Neural cell (in vitro differentiated cells): ENCODE results near the gene PARM1. TPM values are rescaled to one million over a fixed set of nuclear protein-coding genes. Genes with fewer than 3 reads are reported as not detected.
"Not testable (repeated sequence)": the region's sequence is repeated elsewhere in the genome, so short reads cannot be mapped to it uniquely, and the experiment has no call there.

Experiments
- H2AFZ ChIP-seq: fragments of 200-600, 300-800 bp; sonication (generic), shearing (Covaris generic); 2 replicates; pipeline ENCODE4 v1.6.0; 2014; ENCODE audit warnings: low read depth, mild to moderate bottlenecking, antibody characterized with exemption, low read length, moderate library complexity
- H3F3A ChIP-seq: fragments of 200-600 bp; shearing (Covaris generic); 2 replicates; pipeline ENCODE4 v1.6.1; 2016; ENCODE audit warnings: mild to moderate bottlenecking, moderate library complexity, mixed read lengths, antibody characterized with exemption, low read length; ENCODE audit not compliant: insufficient read depth, poor library complexity, severe bottlenecking
- H3K27ac ChIP-seq: fragments of 200-600, 300-800 bp; sonication (generic), shearing (Covaris generic); 2 replicates; pipeline ENCODE4 v1.5.1; 2014; ENCODE audit warnings: mild to moderate bottlenecking, low read length, moderate library complexity
- H3K27me3 ChIP-seq: fragments of 300-800, 200-600 bp; sonication (generic), shearing (Covaris generic); 2 replicates; pipeline ENCODE4 v1.6.0; 2014; ENCODE audit warnings: mild to moderate bottlenecking, low read depth, low read length, moderate library complexity; ENCODE audit not compliant: insufficient read depth
- H3K36me3 ChIP-seq: fragments of 300-800, 200-600 bp; sonication (generic), shearing (Covaris generic); 2 replicates; pipeline ENCODE4 v1.5.1; 2014; ENCODE audit warnings: mild to moderate bottlenecking, antibody characterized with exemption, low read length, moderate library complexity; ENCODE audit not compliant: insufficient read depth
- H3K4me2 ChIP-seq: fragments of 300-800, 200-600 bp; sonication (generic), shearing (Covaris generic); 2 replicates; pipeline ENCODE4 v1.6.0; 2014; ENCODE audit warnings: mild to moderate bottlenecking, low read length
- H3K4me3 ChIP-seq: fragments of 300-800, 200-600 bp; sonication (generic), shearing (Covaris generic); 2 replicates; pipeline ENCODE4 v1.5.1; 2014; ENCODE audit warnings: mild to moderate bottlenecking, low read length, moderate library complexity
- H3K79me2 ChIP-seq: fragments of 200-600 bp; shearing (Covaris generic); replicated peaks from 2 replicates; pipeline ENCODE4 v1.6.0; 2014; ENCODE audit warnings: mild to moderate bottlenecking, low read length, moderate library complexity; ENCODE audit not compliant: insufficient read depth
- H3K9ac ChIP-seq: fragments of 300-800, 200-600 bp; sonication (generic), shearing (Covaris generic); 2 replicates; pipeline ENCODE4 v1.6.1; 2016; ENCODE audit warnings: mild to moderate bottlenecking, low read length, mixed read lengths
- H3K9me2 ChIP-seq: fragments of 200-600 bp; shearing (Covaris generic); 2 replicates; pipeline ENCODE4 v1.6.1; 2016; ENCODE audit warnings: mild to moderate bottlenecking, low read length, mixed read lengths; ENCODE audit not compliant: insufficient read depth
- H3K9me3 ChIP-seq: fragments of 200-600, 300-800 bp; sonication (generic), shearing (Covaris generic); 2 replicates; pipeline ENCODE4 v1.6.1; 2016; ENCODE audit warnings: mild to moderate bottlenecking, mixed run types, low read length, moderate library complexity, mixed read lengths
- H4K20me1 ChIP-seq: fragments of 200-600 bp; shearing (Covaris generic); 2 replicates; pipeline ENCODE4 v1.6.1; 2016; ENCODE audit warnings: mild to moderate bottlenecking, mixed run types; ENCODE audit not compliant: insufficient read depth
- EP300 ChIP-seq: fragments of 450-650 bp; conservative IDR thresholded peaks from 2 replicates; pipeline ENCODE4 v1.6.1; 2014; ENCODE audit warnings: antibody characterized with exemption, mild to moderate bottlenecking, moderate library complexity; ENCODE audit not compliant: poor library complexity, severe bottlenecking
- EZH2 ChIP-seq: fragments of 200-600, 300-800 bp; shearing (Covaris generic), sonication (generic); IDR thresholded peaks from 2 replicates; pipeline ENCODE4 v1.6.1; 2014; ENCODE audit warnings: antibody characterized with exemption, low read length, borderline replicate concordance, mild to moderate bottlenecking; ENCODE audit not compliant: insufficient read depth, poor library complexity, severe bottlenecking
- MXI1 ChIP-seq: fragments of 450-650 bp; conservative IDR thresholded peaks from 2 replicates; pipeline ENCODE4 v1.6.1; 2014; ENCODE audit warnings: antibody characterized with exemption, mild to moderate bottlenecking; ENCODE audit not compliant: poor library complexity, severe bottlenecking
- POLR2AphosphoS5 ChIP-seq: IDR thresholded peaks from 2 replicates; pipeline ENCODE4 v1.6.1; 2012
- RAD21 ChIP-seq: fragments of 450-650 bp; conservative IDR thresholded peaks from 2 replicates; pipeline ENCODE4 v1.6.1; 2014; ENCODE audit warnings: antibody characterized with exemption, mild to moderate bottlenecking, moderate library complexity
- SMC3 ChIP-seq: fragments of 450-650 bp; conservative IDR thresholded peaks from 2 replicates; pipeline ENCODE4 v1.6.1; 2014; ENCODE audit warnings: antibody characterized with exemption, mild to moderate bottlenecking, moderate library complexity; ENCODE audit not compliant: poor library complexity
- TAF1 ChIP-seq: IDR thresholded peaks from 2 replicates; pipeline ENCODE4 v1.6.1; 2012; ENCODE audit warnings: low read depth
- polyA plus RNA-seq: library from polyadenylated mRNA; depleted of rRNA; stranded (reverse); fragments of >200 nt; gene quantifications from 2 replicates; pipeline ENCODE4 v1.2.3, GENCODE V29; 2014
- TF ChIP-seq, protein P1 (sequence below): IDR thresholded peaks from 2 replicates; pipeline ENCODE4 v1.6.1; 2012; ENCODE audit warnings: borderline replicate concordance
- TF ChIP-seq, protein P2 (sequence below): fragments of 450-650 bp; IDR thresholded peaks from 2 replicates; pipeline ENCODE4 v1.5.1; 2014; ENCODE audit warnings: antibody characterized with exemption, mild to moderate bottlenecking, moderate library complexity; ENCODE audit not compliant: poor library complexity, severe bottlenecking

Gene PARM1
- polyA plus RNA-seq, 1 donor from 2014 or later = 1.3 TPM

DNA sequence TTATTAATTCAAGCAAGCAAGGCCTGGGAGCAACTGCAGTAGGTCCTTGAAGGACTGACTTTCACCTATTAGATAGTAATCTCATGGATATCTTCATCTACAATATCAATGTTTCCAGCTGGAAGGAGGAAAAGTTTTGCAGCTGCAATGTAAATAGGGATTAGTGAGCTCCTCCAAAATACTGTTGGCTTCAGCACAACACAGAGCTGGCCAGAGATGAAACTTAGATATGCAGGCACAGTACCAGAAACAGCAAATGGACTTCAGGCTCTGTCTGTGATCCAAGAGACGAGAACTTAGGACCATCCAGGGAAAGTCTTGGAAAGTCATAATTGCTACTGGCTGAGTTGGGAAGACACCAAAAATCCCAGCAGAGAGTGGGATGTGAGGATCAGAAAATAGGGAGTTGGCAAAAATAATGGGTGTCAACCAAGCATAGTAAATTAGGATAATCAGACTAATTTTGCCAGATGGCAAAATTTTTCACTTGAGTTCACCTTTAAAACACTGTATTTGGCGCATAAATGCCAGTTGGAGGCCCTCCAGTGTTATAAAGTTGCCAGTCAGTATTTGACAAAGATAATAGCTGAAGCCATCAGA, 57.5 kb downstream of the PARM1 start:
- Histone ChIP-seq H2AFZ (no peak overlapping the region), H4K20me1 (no peaks in the 10 kb centered on the region), H3K27ac (no peak overlapping the region), H3K27me3 (no peaks in the 10 kb centered on the region), H3K9ac (no peak overlapping the region), H3K9me3 (no peaks in the 10 kb centered on the region), H3K79me2 (no peaks in the 10 kb centered on the region), H3K36me3 (no peaks in the 10 kb centered on the region), H3K4me2 (no peak overlapping the region), H3F3A (no peaks in the 10 kb centered on the region), H3K9me2 (no peaks in the 10 kb centered on the region), H3K4me3 (no peak overlapping the region)
- no peak for TF ChIP-seq MXI1
- TF ChIP-seq, protein P1, sequence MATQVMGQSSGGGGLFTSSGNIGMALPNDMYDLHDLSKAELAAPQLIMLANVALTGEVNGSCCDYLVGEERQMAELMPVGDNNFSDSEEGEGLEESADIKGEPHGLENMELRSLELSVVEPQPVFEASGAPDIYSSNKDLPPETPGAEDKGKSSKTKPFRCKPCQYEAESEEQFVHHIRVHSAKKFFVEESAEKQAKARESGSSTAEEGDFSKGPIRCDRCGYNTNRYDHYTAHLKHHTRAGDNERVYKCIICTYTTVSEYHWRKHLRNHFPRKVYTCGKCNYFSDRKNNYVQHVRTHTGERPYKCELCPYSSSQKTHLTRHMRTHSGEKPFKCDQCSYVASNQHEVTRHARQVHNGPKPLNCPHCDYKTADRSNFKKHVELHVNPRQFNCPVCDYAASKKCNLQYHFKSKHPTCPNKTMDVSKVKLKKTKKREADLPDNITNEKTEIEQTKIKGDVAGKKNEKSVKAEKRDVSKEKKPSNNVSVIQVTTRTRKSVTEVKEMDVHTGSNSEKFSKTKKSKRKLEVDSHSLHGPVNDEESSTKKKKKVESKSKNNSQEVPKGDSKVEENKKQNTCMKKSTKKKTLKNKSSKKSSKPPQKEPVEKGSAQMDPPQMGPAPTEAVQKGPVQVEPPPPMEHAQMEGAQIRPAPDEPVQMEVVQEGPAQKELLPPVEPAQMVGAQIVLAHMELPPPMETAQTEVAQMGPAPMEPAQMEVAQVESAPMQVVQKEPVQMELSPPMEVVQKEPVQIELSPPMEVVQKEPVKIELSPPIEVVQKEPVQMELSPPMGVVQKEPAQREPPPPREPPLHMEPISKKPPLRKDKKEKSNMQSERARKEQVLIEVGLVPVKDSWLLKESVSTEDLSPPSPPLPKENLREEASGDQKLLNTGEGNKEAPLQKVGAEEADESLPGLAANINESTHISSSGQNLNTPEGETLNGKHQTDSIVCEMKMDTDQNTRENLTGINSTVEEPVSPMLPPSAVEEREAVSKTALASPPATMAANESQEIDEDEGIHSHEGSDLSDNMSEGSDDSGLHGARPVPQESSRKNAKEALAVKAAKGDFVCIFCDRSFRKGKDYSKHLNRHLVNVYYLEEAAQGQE = no peak
- no peak for TF ChIP-seq RAD21

DNA sequence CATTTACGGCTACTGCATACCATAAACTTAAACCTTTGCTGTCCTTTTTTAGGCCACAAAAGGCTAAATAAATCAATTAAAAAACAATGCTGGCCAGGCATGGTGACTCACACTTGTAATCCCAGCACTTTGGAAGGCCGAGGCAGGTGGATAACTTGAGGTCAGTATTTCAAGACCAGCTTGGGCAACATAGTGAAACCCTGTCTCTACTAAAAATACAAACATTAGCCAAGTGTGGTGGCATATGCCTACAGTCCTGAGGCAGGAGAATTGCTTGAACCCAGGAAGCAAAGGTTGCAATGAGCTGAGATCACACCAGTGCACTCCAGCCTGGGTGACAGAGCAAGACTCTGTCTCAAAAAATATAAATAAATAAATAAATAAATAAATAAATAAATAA, 61.5 kb downstream of the PARM1 start:
- not testable (repeated sequence) for H2AFZ ChIP-seq, H3K9ac ChIP-seq, H3K9me3 ChIP-seq, H3K27ac ChIP-seq, H4K20me1 ChIP-seq, H3K4me2 ChIP-seq, H3K4me3 ChIP-seq, H3K79me2 ChIP-seq, H3F3A ChIP-seq, H3K27me3 ChIP-seq, H3K36me3 ChIP-seq, H3K9me2 ChIP-seq

DNA sequence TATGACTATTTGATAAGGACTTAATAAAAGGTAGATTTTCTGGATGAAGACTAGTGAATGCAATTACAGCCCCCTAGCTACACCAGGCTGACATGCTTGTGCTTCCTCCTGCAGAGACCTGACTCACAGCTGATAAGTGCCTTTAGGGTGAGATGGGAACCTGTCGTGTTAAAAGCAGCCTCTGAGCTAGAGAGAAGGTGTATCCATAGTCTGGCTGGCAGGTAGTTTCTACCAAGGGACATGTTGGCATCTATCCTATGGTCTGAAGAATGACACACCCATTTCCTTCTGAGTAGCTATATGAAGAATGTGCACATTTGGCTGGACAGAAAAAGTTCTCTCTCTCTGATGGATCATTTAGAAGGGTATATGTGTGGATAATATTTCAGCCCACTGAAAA, 64.1 kb downstream of the PARM1 start:
- no peaks in the 10 kb centered on the region for H3K9me2 ChIP-seq
- peak overlapping the region; percentile 42 for H3K4me3 ChIP-seq
- no peaks in the 10 kb centered on the region for H3K79me2 ChIP-seq
- H3F3A ChIP-seq = no peaks in the 10 kb centered on the region
- no peaks in the 10 kb centered on the region for H3K27me3 ChIP-seq
- no peaks in the 10 kb centered on the region for H4K20me1 ChIP-seq
- no peaks in the 10 kb centered on the region for H3K36me3 ChIP-seq
- peak overlapping the region; percentile 32 for H3K27ac ChIP-seq
- no peak overlapping the region for H3K9ac ChIP-seq
- H2AFZ ChIP-seq = no peak overlapping the region
- peak overlapping the region; percentile 20 for H3K4me2 ChIP-seq
- no peak for TF ChIP-seq TAF1
- no peak for TF ChIP-seq POLR2AphosphoS5
- no peak for TF ChIP-seq EZH2
- TF ChIP-seq, protein P1 = no peak
- TF ChIP-seq EP300 = no peak
- TF ChIP-seq MXI1 = no peak
- no peak for TF ChIP-seq SMC3
- no peak for TF ChIP-seq RAD21
- TF ChIP-seq, protein P2, sequence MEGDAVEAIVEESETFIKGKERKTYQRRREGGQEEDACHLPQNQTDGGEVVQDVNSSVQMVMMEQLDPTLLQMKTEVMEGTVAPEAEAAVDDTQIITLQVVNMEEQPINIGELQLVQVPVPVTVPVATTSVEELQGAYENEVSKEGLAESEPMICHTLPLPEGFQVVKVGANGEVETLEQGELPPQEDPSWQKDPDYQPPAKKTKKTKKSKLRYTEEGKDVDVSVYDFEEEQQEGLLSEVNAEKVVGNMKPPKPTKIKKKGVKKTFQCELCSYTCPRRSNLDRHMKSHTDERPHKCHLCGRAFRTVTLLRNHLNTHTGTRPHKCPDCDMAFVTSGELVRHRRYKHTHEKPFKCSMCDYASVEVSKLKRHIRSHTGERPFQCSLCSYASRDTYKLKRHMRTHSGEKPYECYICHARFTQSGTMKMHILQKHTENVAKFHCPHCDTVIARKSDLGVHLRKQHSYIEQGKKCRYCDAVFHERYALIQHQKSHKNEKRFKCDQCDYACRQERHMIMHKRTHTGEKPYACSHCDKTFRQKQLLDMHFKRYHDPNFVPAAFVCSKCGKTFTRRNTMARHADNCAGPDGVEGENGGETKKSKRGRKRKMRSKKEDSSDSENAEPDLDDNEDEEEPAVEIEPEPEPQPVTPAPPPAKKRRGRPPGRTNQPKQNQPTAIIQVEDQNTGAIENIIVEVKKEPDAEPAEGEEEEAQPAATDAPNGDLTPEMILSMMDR = no peak
- no peaks in the 10 kb centered on the region for H3K9me3 ChIP-seq
